ENCODE data around the gene TOMM34.
A peak's percentile ranks its signal among the peaks of the same experiment; 100 is the strongest.

TOMM34 gene

GRCh38 chr20:44948107-44948506, 12.1 kb downstream of the TOMM34 start:
- no peak for DNase-seq (ENCODE audit: low read depth)
- no peak overlapping the region for H3K4me3 ChIP-seq (ENCODE audit: low read depth, low read length)
- TF ChIP-seq CTCF (IDR thresholded peaks at IDR 0.05; ENCODE audit: control insufficient read depth, extremely low read depth, insufficient read depth), result no peak

GRCh38 chr20:44946271-44946852, 13.8 kb downstream of the TOMM34 start:
- TF ChIP-seq CTCF (IDR thresholded peaks at IDR 0.05; ENCODE audit: control insufficient read depth, extremely low read depth, insufficient read depth), result no peak
- no peak overlapping the region for H3K4me3 ChIP-seq (ENCODE audit: low read depth, low read length)
- no peak for DNase-seq (ENCODE audit: low read depth)

- no peak for DNase-seq (ENCODE audit: low read depth)
- H3K4me3 ChIP-seq (ENCODE audit: low read depth, low read length), result no peak overlapping the region
- no peak for TF ChIP-seq CTCF (IDR thresholded peaks at IDR 0.05; ENCODE audit: control insufficient read depth, extremely low read depth, insufficient read depth)
Observed at GRCh38 chr20:44945261-44945660, 14.9 kb downstream of the TOMM34 start.

- no peak for TF ChIP-seq CTCF (IDR thresholded peaks at IDR 0.05; ENCODE audit: control insufficient read depth, extremely low read depth, insufficient read depth)
- H3K4me3 ChIP-seq (ENCODE audit: low read depth, low read length), result no peak overlapping the region
- DNase-seq (ENCODE audit: low read depth), result no peak
Observed at GRCh38 chr20:44943828-44944227, 16.4 kb downstream of the TOMM34 start.

- no peak overlapping the region for H3K4me3 ChIP-seq (ENCODE audit: low read depth, low read length)
- TF ChIP-seq CTCF (IDR thresholded peaks at IDR 0.05; ENCODE audit: control insufficient read depth, extremely low read depth, insufficient read depth), result 0 out of 2 replicates have a peak, but pooled peaks have one; percentile 3
Observed at GRCh38 chr20:44942264-44942973, 17.8 kb downstream of the TOMM34 start.

GRCh38 chr20:44941120-44941691, 19.0 kb downstream of the TOMM34 start:
- no peak for TF ChIP-seq CTCF (IDR thresholded peaks at IDR 0.05; ENCODE audit: control insufficient read depth, extremely low read depth, insufficient read depth)
- no peak for DNase-seq (ENCODE audit: low read depth)
- no peak overlapping the region for H3K4me3 ChIP-seq (ENCODE audit: low read depth, low read length)

More at GRCh38 chr20:44942264-44942973, 17.8 kb downstream of the TOMM34 start:
- no peak for DNase-seq (ENCODE audit: low read depth)

Data from LNCaP clone FGC (cell line).